ENCODE results near the gene SLC25A51. TPM values are rescaled to one million over a fixed set of nuclear protein-coding genes. Genes with fewer than 3 reads are reported as not detected.

Gene SLC25A51
- total RNA-seq, 2 donors from 2014 or later, result 15.8 to 17.2 TPM

DNA sequence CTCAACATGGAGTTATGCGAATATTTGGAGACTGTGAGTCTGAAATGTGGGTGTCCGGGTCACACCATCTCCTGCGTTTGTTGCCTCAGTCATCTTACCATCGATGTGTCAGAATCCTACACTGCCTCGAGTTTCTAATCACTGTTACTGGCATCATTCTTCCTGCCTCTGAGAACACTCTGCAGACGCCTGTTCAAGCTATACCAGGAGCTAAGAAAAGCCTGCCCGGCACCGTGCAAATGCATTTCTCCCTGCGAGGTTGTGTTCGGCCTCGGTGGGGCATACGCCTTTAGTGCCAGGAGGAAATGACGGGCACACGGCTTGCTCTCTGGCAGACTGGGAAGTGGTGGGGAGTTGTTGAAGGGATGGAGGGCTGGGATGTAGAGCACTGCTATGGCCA is 31.2 kb upstream of the SLC25A51 start:
- DNase-seq, result no peak
- H3K9ac ChIP-seq (ENCODE audit: extremely low read depth, low read length, poor library complexity, severe bottlenecking), result no peak overlapping the region
- H3K4me1 ChIP-seq (ENCODE audit: control insufficient read depth, insufficient read depth, low read length), result peaks cover 15% of the 10 kb centered on the region
- no peak overlapping the region for H3K27ac Mint-ChIP-seq
- no peak overlapping the region for H3K27ac ChIP-seq (ENCODE audit: low read depth, low read length)
- H3K27me3 Mint-ChIP-seq (ENCODE audit: insufficient read depth), result no peaks in the 10 kb centered on the region
- TF ChIP-seq, protein P1, sequence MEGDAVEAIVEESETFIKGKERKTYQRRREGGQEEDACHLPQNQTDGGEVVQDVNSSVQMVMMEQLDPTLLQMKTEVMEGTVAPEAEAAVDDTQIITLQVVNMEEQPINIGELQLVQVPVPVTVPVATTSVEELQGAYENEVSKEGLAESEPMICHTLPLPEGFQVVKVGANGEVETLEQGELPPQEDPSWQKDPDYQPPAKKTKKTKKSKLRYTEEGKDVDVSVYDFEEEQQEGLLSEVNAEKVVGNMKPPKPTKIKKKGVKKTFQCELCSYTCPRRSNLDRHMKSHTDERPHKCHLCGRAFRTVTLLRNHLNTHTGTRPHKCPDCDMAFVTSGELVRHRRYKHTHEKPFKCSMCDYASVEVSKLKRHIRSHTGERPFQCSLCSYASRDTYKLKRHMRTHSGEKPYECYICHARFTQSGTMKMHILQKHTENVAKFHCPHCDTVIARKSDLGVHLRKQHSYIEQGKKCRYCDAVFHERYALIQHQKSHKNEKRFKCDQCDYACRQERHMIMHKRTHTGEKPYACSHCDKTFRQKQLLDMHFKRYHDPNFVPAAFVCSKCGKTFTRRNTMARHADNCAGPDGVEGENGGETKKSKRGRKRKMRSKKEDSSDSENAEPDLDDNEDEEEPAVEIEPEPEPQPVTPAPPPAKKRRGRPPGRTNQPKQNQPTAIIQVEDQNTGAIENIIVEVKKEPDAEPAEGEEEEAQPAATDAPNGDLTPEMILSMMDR (conservative IDR thresholded peaks at IDR 0.05), result no peak
- H3K27me3 ChIP-seq (ENCODE audit: control insufficient read depth, insufficient read depth, low read length, poor library complexity, severe bottlenecking), result no peaks in the 10 kb centered on the region
- peaks cover 47% of the 10 kb centered on the region for H3K36me3 Mint-ChIP-seq (ENCODE audit: low read depth)
- peaks cover 61% of the 10 kb centered on the region for H3K36me3 ChIP-seq (ENCODE audit: control insufficient read depth, insufficient read depth, low read length)
- H3K4me1 Mint-ChIP-seq, result no peaks in the 10 kb centered on the region
- 96 to 98% methylated on average over 14 of the region's 14 CpGs for WGBS, 2 experiments (ENCODE audit: insufficient coverage in 1 of 2, insufficient read length in 1 of 2)
- H3K9me3 Mint-ChIP-seq, result no peaks in the 10 kb centered on the region
- H3K9me3 ChIP-seq (ENCODE audit: control insufficient read depth, low read length), result no peaks in the 10 kb centered on the region
- no peak overlapping the region for H3K4me3 ChIP-seq (ENCODE audit: low read length)
- H3K4me3 Mint-ChIP-seq, result no peak overlapping the region

DNA sequence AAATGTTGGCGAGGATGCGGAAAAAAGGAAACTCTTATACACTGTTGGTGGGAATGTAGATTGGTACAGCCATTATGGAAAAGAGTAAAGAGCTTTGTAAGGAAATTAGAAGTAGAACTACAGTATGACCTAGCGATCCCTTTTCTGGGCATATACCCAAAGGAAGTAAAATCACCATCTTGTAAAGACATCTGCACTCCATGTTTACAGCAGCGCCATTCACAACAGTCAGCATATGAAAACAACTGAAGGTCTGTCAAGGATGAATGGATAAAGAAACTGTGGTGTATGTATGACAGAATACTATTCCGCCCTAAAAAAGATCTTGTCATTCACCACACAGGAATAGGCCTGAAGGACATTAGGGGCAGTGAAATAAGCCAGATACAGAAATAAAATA is 27.7 kb upstream of the SLC25A51 start:
- H3K4me3 Mint-ChIP-seq, result no peak overlapping the region
- 92 to 98% methylated on average over 3 to 5 of the region's 5 CpGs for WGBS, 2 experiments (ENCODE audit: insufficient coverage in 1 of 2, insufficient read length in 1 of 2)
- H3K27ac Mint-ChIP-seq, result no peak overlapping the region
- Histone ChIP-seq H3K36me3 (ENCODE audit: control insufficient read depth, insufficient read depth, low read length) (peaks cover 54% of the 10 kb centered on the region), H3K4me3 (ENCODE audit: low read length) (no peak overlapping the region), H3K4me1 (ENCODE audit: control insufficient read depth, insufficient read depth, low read length) (peaks cover 5% of the 10 kb centered on the region), H3K27me3 (ENCODE audit: control insufficient read depth, insufficient read depth, low read length, poor library complexity, severe bottlenecking) (no peaks in the 10 kb centered on the region), H3K9ac (ENCODE audit: extremely low read depth, low read length, poor library complexity, severe bottlenecking) (no peak overlapping the region), H3K9me3 (ENCODE audit: control insufficient read depth, low read length) (no peaks in the 10 kb centered on the region), H3K27ac (ENCODE audit: low read depth, low read length) (no peak overlapping the region)
- H3K4me1 Mint-ChIP-seq, result peaks cover 4% of the 10 kb centered on the region
- H3K36me3 Mint-ChIP-seq (ENCODE audit: low read depth), result peaks cover 41% of the 10 kb centered on the region
- DNase-seq, result no peak
- H3K27me3 Mint-ChIP-seq (ENCODE audit: insufficient read depth), result no peaks in the 10 kb centered on the region
- no peaks in the 10 kb centered on the region for H3K9me3 Mint-ChIP-seq
- TF ChIP-seq, protein P1 (conservative IDR thresholded peaks at IDR 0.05), result no peak

DNA sequence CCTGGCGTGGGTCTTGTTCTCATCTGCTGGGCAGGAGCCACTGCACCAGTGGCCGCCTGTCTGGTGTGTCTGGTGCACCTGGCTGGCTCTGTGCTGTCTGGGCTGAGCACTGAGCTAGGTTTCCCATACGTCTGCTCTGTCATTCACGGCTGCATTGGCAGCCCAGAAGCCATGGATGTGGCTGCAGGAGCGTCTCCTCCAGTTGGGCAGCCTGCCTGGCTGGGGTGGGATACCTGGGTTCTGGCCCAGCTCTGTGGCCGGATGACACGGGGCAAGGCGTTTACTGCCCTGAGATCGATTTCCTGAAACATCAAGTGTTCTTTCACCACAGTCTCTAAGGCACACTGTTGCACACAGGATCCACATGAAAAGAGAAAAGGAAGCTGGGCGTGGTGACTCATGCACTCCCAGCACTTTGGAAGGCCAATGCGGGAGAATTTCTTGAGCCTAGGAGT is 25.5 kb upstream of the SLC25A51 start:
- peaks cover 6% of the 10 kb centered on the region for H3K4me1 ChIP-seq (ENCODE audit: control insufficient read depth, insufficient read depth, low read length)
- no peak overlapping the region for H3K4me3 ChIP-seq (ENCODE audit: low read length)
- Mint-ChIP-seq H3K27ac (peak overlapping the region; percentile 55), H3K4me1 (peaks cover 16% of the 10 kb centered on the region), H3K27me3 (ENCODE audit: insufficient read depth) (no peaks in the 10 kb centered on the region), H3K36me3 (ENCODE audit: low read depth) (peaks cover 31% of the 10 kb centered on the region), H3K9me3 (no peaks in the 10 kb centered on the region), H3K4me3 (no peak overlapping the region)
- H3K27ac ChIP-seq (ENCODE audit: low read depth, low read length), result no peak overlapping the region
- no peaks in the 10 kb centered on the region for H3K9me3 ChIP-seq (ENCODE audit: control insufficient read depth, low read length)
- TF ChIP-seq, protein P1 (conservative IDR thresholded peaks at IDR 0.05), result no peak
- peaks cover 41% of the 10 kb centered on the region for H3K36me3 ChIP-seq (ENCODE audit: control insufficient read depth, insufficient read depth, low read length)
- no peak overlapping the region for H3K9ac ChIP-seq (ENCODE audit: extremely low read depth, low read length, poor library complexity, severe bottlenecking)
- WGBS, 2 experiments (ENCODE audit: insufficient coverage in 1 of 2, insufficient read length in 1 of 2), result 82 to 95% methylated on average over 7 to 11 of the region's 11 CpGs
- no peaks in the 10 kb centered on the region for H3K27me3 ChIP-seq (ENCODE audit: control insufficient read depth, insufficient read depth, low read length, poor library complexity, severe bottlenecking)
- no peak for DNase-seq
